22Rv1 (cell line): ENCODE data around the gene GFRA1.

Experiments used
- ZFX ChIP-seq: fragments of 450-650 bp; IDR thresholded peaks from 2 replicates; pipeline ENCODE4 v1.6.1; 2017; ENCODE audit warnings: antibody characterized with exemption, borderline replicate concordance
- TF ChIP-seq, protein P1 (sequence below): fragments of 450-650 bp; IDR thresholded peaks from 2 replicates; pipeline ENCODE4 v1.5.1; 2017; ENCODE audit warnings: mild to moderate bottlenecking

DNA sequence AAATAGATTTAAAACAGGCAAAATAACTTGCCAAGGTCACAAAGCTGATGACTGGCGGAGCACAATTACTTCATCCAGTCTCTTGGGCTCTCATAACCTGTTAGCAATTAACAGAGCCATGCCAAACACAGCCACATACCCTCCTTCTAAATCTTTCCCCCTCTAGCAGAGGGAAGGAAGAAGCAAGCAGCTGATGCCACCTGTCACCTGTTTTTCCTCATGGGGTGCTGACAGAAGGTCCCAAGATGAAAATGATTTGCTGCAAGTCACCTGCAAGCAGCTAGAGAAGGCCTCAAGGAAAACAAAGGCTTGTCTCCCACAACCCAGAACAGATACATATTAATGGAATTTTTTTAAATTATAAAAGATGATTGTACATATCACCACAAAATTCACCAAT lies 117.8 kb downstream of the GFRA1 start:
- TF ChIP-seq, protein P1, sequence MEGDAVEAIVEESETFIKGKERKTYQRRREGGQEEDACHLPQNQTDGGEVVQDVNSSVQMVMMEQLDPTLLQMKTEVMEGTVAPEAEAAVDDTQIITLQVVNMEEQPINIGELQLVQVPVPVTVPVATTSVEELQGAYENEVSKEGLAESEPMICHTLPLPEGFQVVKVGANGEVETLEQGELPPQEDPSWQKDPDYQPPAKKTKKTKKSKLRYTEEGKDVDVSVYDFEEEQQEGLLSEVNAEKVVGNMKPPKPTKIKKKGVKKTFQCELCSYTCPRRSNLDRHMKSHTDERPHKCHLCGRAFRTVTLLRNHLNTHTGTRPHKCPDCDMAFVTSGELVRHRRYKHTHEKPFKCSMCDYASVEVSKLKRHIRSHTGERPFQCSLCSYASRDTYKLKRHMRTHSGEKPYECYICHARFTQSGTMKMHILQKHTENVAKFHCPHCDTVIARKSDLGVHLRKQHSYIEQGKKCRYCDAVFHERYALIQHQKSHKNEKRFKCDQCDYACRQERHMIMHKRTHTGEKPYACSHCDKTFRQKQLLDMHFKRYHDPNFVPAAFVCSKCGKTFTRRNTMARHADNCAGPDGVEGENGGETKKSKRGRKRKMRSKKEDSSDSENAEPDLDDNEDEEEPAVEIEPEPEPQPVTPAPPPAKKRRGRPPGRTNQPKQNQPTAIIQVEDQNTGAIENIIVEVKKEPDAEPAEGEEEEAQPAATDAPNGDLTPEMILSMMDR = no peak
- no peak for TF ChIP-seq ZFX
